ENCODE data around the gene CAPG.
"Not testable (repeated sequence)": the region's sequence is repeated elsewhere in the genome, so short reads cannot be mapped to it uniquely, and the experiment has no call there.

CAPG gene

GRCh38 chr2:85395912-85396475, 14.2 kb downstream of the CAPG start:
- no peak for DNase-seq

GRCh38 chr2:85394976-85395375, 15.2 kb downstream of the CAPG start:
- no peak for DNase-seq

- DNase-seq, result no peak
Observed at GRCh38 chr2:85394261-85394681, 15.9 kb downstream of the CAPG start.

- no peak for DNase-seq
Observed at GRCh38 chr2:85393836-85394235, 16.3 kb downstream of the CAPG start.

GRCh38 chr2:85390941-85391669, 19.1 kb downstream of the CAPG start:
- no peak for DNase-seq

GRCh38 chr2:85388878-85389538, 21.2 kb downstream of the CAPG start:
- DNase-seq, result no peak

- DNase-seq, result no peak
Observed at GRCh38 chr2:85387754-85388153, 22.4 kb downstream of the CAPG start.

GRCh38 chr2:85385746-85386145, 24.4 kb downstream of the CAPG start:
- no peak for DNase-seq

GRCh38 chr2:85383850-85384249, 26.3 kb downstream of the CAPG start:
- no peak for DNase-seq

GRCh38 chr2:85383151-85383550, 27.0 kb downstream of the CAPG start:
- DNase-seq, result not testable (repeated sequence)

- DNase-seq, result no peak
Observed at GRCh38 chr2:85380048-85380447, 30.1 kb downstream of the CAPG start.

- no peak for DNase-seq
Observed at GRCh38 chr2:85378257-85378656, 31.9 kb downstream of the CAPG start.

GRCh38 chr2:85377083-85377482, 33.1 kb downstream of the CAPG start:
- no peak for DNase-seq

GRCh38 chr2:85376291-85377065, 33.7 kb downstream of the CAPG start:
- peak; percentile 35 for DNase-seq

GRCh38 chr2:85371045-85371444, 39.1 kb downstream of the CAPG start:
- DNase-seq, result no peak

GRCh38 chr2:85369500-85369899, 40.7 kb downstream of the CAPG start:
- DNase-seq, result no peak

GRCh38 chr2:85368921-85369320, 41.2 kb downstream of the CAPG start:
- DNase-seq, result no peak

- no peak for DNase-seq
Observed at GRCh38 chr2:85367180-85367579, 43.0 kb downstream of the CAPG start.

GRCh38 chr2:85362653-85363387, 47.3 kb downstream of the CAPG start:
- DNase-seq, result not testable (repeated sequence)

GRCh38 chr2:85357736-85358135, 52.4 kb downstream of the CAPG start:
- no peak for DNase-seq

- no peak for DNase-seq
Observed at GRCh38 chr2:85356186-85356585, 54.0 kb downstream of the CAPG start.

GRCh38 chr2:85355521-85355920, 54.6 kb downstream of the CAPG start:
- DNase-seq, result no peak

- DNase-seq, result no peak
Observed at GRCh38 chr2:85355073-85355410, 55.1 kb downstream of the CAPG start.

Data from amniotic stem cell (primary cell).